HepG2 (cell line): Measurements from ENCODE around the gene SMIM44. TPM values are rescaled to one million over a fixed set of nuclear protein-coding genes. Genes with fewer than 3 reads are reported as not detected.

Experiments
- ATAC-seq: fragments of 200-7000 bp; cut with Tn5 transposase; 3 replicates; pipeline ENCODE4 v1.9.1; 2020; ENCODE audit warnings: mild to moderate bottlenecking, moderate library complexity
- BruUV-seq: library from RNA; stranded (reverse); fragments of 400-500 nt; replicated peaks from 2 replicates; lab custom pipeline; 2021; lab: Mats Ljungman, UMichigan
- CTCF ChIA-PET: fragments of 300-600 bp; formaldehyde crosslinking; extraction: SDS; loops from one replicate; lab custom pipeline; 2021; ENCODE audit warnings: low total read pairs, inconsistent platforms, low intra/inter-chr PET ratio; lab: Yijun Ruan, JAX
- POLR2A ChIA-PET: fragments of 350-600 bp; sonication (Branson Sonifier 250); formaldehyde crosslinking; loops from one replicate; lab custom pipeline; 2020; ENCODE audit warnings: antibody characterized with exemption, inconsistent platforms; lab: Yijun Ruan, JAX
- DNase-seq: peaks from one replicate; pipeline ENCODE4 v3.0.0-alpha.2; 2015; ENCODE audit warnings: low spot score
- FAIRE-seq: peaks from 3 replicates; lab custom pipeline; 2011; peaks lifted over from hg19 to GRCh38; lab: Jason Lieb, UNC
- H2AFZ ChIP-seq: one replicate; pipeline ENCODE4 v1.6.1; 2011; ENCODE audit warnings: low read length, inconsistent platforms
- H3K27ac ChIP-seq: fragments of 300-600 bp; 3 replicates; pipeline ENCODE4 v1.8.0; 2011; ENCODE audit warnings: mixed run types, mild to moderate bottlenecking, mixed read lengths, low read length, inconsistent platforms; ENCODE audit not compliant: insufficient read depth; ENCODE audit errors: extremely low read length
- H3K27me3 ChIP-seq, 2 experiments: fragments of 200-600 bp in 1 of 2; 2 replicates in 1 of 2; 3 replicates in 1 of 2; pipeline versions ENCODE4 v1.6.0 to v1.8.0; 2011; ENCODE audit warnings: low read length in 2 of 2, mild to moderate bottlenecking in 2 of 2, moderate library complexity in 2 of 2, inconsistent platforms in 1 of 2; ENCODE audit not compliant: insufficient read depth in 2 of 2, control insufficient read depth in 1 of 2
- H3K36me3 ChIP-seq, 2 experiments: fragments of 200-600 bp in 1 of 2; replicated peaks in 1 of 2; 2 replicates in 1 of 2; 3 replicates in 1 of 2; pipeline versions ENCODE4 v1.5.1 to v1.8.0; 2011; ENCODE audit warnings: low read length in 2 of 2, inconsistent platforms in 1 of 2; ENCODE audit not compliant: insufficient read depth in 2 of 2, control insufficient read depth in 1 of 2
- H3K4me1 ChIP-seq: 2 replicates; pipeline ENCODE4 v1.5.1; 2012; ENCODE audit warnings: low read length, inconsistent platforms; ENCODE audit not compliant: insufficient read depth
- H3K4me2 ChIP-seq: 2 replicates; pipeline ENCODE4 v1.6.0; 2011; ENCODE audit warnings: low read depth, low read length, inconsistent platforms
- H3K4me3 ChIP-seq, 3 experiments: fragments of 200-600 bp in 1 of 3; sonication (generic), shearing (Covaris generic) in 1 of 3; replicated peaks in 1 of 3; 2 replicates each; pipeline ENCODE4 v1.5.1; 2011 to 2016; ENCODE audit warnings: low read length in 3 of 3, inconsistent platforms in 2 of 3, low read depth in 2 of 3, mild to moderate bottlenecking in 2 of 3, control low read depth in 1 of 3, mixed read lengths in 1 of 3; ENCODE audit not compliant: insufficient read depth in 1 of 3
- H3K79me2 ChIP-seq: one replicate; pipeline ENCODE4 v1.6.1; 2011; ENCODE audit warnings: low read length, inconsistent platforms; ENCODE audit not compliant: insufficient read depth
- H3K9ac ChIP-seq: 2 replicates; pipeline ENCODE4 v1.6.0; 2011; ENCODE audit warnings: mild to moderate bottlenecking, low read depth, low read length, inconsistent platforms; ENCODE audit not compliant: insufficient read depth
- H3K9me3 ChIP-seq: 2 replicates; pipeline ENCODE4 v1.5.1; 2012; ENCODE audit warnings: mild to moderate bottlenecking, low read length
- H4K20me1 ChIP-seq: 2 replicates; pipeline ENCODE4 v1.6.0; 2011; ENCODE audit warnings: inconsistent platforms, mild to moderate bottlenecking, low read length, moderate library complexity; ENCODE audit not compliant: insufficient read depth
- IRX3 ChIP-seq: sonication (generic); formaldehyde crosslinking; IDR thresholded peaks from 2 replicates; pipeline ENCODE4 v1.8.1; 2023; ENCODE audit warnings: mild to moderate bottlenecking, low read depth, missing genetic modification reagents, borderline replicate concordance
- RNF219 ChIP-seq: sonication (generic); formaldehyde crosslinking; IDR thresholded peaks from 2 replicates; pipeline ENCODE4 v1.5.0; 2020; ENCODE audit warnings: mild to moderate bottlenecking, missing genetic modification reagents
- TGIF2 ChIP-seq: IDR thresholded peaks from 2 replicates; pipeline ENCODE4 v1.6.1; 2016; ENCODE audit warnings: control low read depth, missing compliant biosample characterization
- YY1 ChIP-seq: IDR thresholded peaks from 2 replicates; pipeline ENCODE4 v1.6.1; 2011; ENCODE audit warnings: low read length, low read depth, moderate library complexity, mild to moderate bottlenecking; ENCODE audit not compliant: insufficient read depth, insufficient replicate concordance
- ZBTB10 ChIP-seq: sonication (generic); formaldehyde crosslinking; IDR thresholded peaks from 2 replicates; pipeline ENCODE4 v1.4.0; 2020; ENCODE audit warnings: missing genetic modification reagents, borderline replicate concordance
- ZBTB3 ChIP-seq: sonication (generic); formaldehyde crosslinking; IDR thresholded peaks from 2 replicates; pipeline ENCODE4 v1.4.0; 2020; ENCODE audit warnings: low read depth, mild to moderate bottlenecking, moderate library complexity, missing genetic modification reagents, borderline replicate concordance
- ZNF207 ChIP-seq: fragments of 450-650 bp; IDR thresholded peaks from 2 replicates; pipeline ENCODE4 v1.6.1; 2016; ENCODE audit warnings: antibody characterized with exemption, borderline replicate concordance
- ZNF230 ChIP-seq: sonication (generic); formaldehyde crosslinking; IDR thresholded peaks from 2 replicates; pipeline ENCODE4 v1.4.0; 2020; ENCODE audit warnings: mild to moderate bottlenecking, missing genetic modification reagents
- ZNF570 ChIP-seq: sonication (generic); formaldehyde crosslinking; IDR thresholded peaks from 2 replicates; pipeline ENCODE4 v1.4.0; 2020; ENCODE audit warnings: mild to moderate bottlenecking, missing genetic modification reagents, borderline replicate concordance
- ZNF574 ChIP-seq: sonication (generic); formaldehyde crosslinking; IDR thresholded peaks from 2 replicates; pipeline ENCODE4 v1.4.0; 2020; ENCODE audit warnings: missing genetic modification reagents
- ZNF687 ChIP-seq: sonication (generic); formaldehyde crosslinking; IDR thresholded peaks from 2 replicates; pipeline ENCODE4 v1.5.1; 2020; ENCODE audit warnings: mild to moderate bottlenecking, missing genetic modification reagents, moderate library complexity
- ZNF747 ChIP-seq: sonication (generic); formaldehyde crosslinking; IDR thresholded peaks from 2 replicates; pipeline ENCODE4 v1.8.1; 2023; ENCODE audit warnings: missing genetic modification reagents, mild to moderate bottlenecking, borderline replicate concordance
- ZNF879 ChIP-seq: sonication (generic); formaldehyde crosslinking; IDR thresholded peaks from 2 replicates; pipeline ENCODE4 v1.8.1; 2023; ENCODE audit warnings: missing genetic modification reagents
- WGBS: methylation state at CpG from one replicate; pipeline ENCODE4 v1.1.6; 2017; ENCODE audit warnings: low lambda C conversion rate; 5-methylcytosine and 5-hydroxymethylcytosine counted together
- in situ Hi-C: cut with HindIII; loops from 2 replicates; pipeline ENCODE4 v1.10.0; 2017; ENCODE audit warnings: low pct_unique_long_range_greater_than_20kb; ENCODE audit not compliant: extremely low pct_ligation_motif_present
- intact Hi-C: fragments of 100-400 bp; cut with micrococcal nuclease; formaldehyde crosslinking; loops from one replicate; pipeline ENCODE4 v1.10.0; 2022; ENCODE audit not compliant: unreplicated experiment
- polyA plus RNA-seq, 8 experiments: library from polyadenylated mRNA; depleted of rRNA in 3 of 8; stranded (reverse) in 7 of 8; unstranded in 1 of 8; fragments of >200 nt; fragmentation: Illumina TruSeq in 4 of 8; extraction: Trizol in 4 of 8; gene quantifications; 2 replicates each; pipeline versions ENCODE4 v1.2.1 to v1.2.3, GENCODE V29; 2011 to 2016; ENCODE audit warnings: low read depth in 4 of 8, missing spikeins in 1 of 8, mixed read lengths in 1 of 8; ENCODE audit not compliant: insufficient read depth in 1 of 8
- total RNA-seq, 5 experiments: library from RNA; depleted of rRNA; stranded (reverse); fragments of >200 nt; fragmentation: Illumina TruSeq; extraction: Trizol; gene quantifications; 2 replicates each; pipeline ENCODE4 v1.2.3, GENCODE V29; 2016; ENCODE audit warnings: low read depth in 1 of 5

The SMIM44 gene
- total and polyA plus RNA-seq, 2 of the 13 experiments (the other 11 are each of a cell fraction or from before 2014, with no cell fraction given): not detected

GRCh38 chr19:3468211-3468610 is 15.0 kb downstream of the SMIM44 start:
- Histone ChIP-seq H3K9me3 (no peaks in the 10 kb centered on the region), H3K27ac (no peak overlapping the region), H4K20me1 (no peaks in the 10 kb centered on the region), H3K79me2 (no peaks in the 10 kb centered on the region), H3K27me3 (peaks cover 0 to 1% of the 10 kb centered on the region in 2 experiments; a peak in 1 of 5 replicates), H2AFZ (no peak overlapping the region), H3K4me1 (no peaks in the 10 kb centered on the region), H3K4me2 (no peak overlapping the region), H3K36me3 (no peaks in the 10 kb centered on the region), H3K9ac (no peak overlapping the region), H3K4me3 (no peak overlapping the region)
- intact Hi-C loops: no loop called here
- WGBS: 75% methylated on average over 2 of the region's 3 CpGs
- ChIA-PET CTCF (no interaction called here), POLR2A (no interaction called here)
- no peak for DNase-seq
- ATAC-seq: no peak
- no peak for FAIRE-seq
- in situ Hi-C loops: no loop called here
- no TSS peak for BruUV-seq
- TF ChIP-seq ZNF570: no peak
- TF ChIP-seq ZNF879 (CRISPR knock-in tag): no peak
- TF ChIP-seq YY1: no peak
- TF ChIP-seq TGIF2 (CRISPR knock-in tag): no peak
- TF ChIP-seq IRX3 (CRISPR knock-in tag): no peak
- no peak for TF ChIP-seq ZNF207
- no peak for TF ChIP-seq ZBTB3 (CRISPR knock-in tag)
- no peak for TF ChIP-seq ZBTB10 (CRISPR knock-in tag)
- TF ChIP-seq ZNF747: no peak
- TF ChIP-seq ZNF687 (CRISPR knock-in tag): no peak
- TF ChIP-seq ZNF574: no peak
- no peak for TF ChIP-seq RNF219 (CRISPR knock-in tag)
- TF ChIP-seq ZNF230 (CRISPR knock-in tag): no peak
